ENCODE data around the gene NRXN3. TPM values are rescaled to one million over a fixed set of nuclear protein-coding genes. Genes with fewer than 3 reads are reported as not detected.

Gene NRXN3
- total RNA-seq, 1 experiment from 2014 or later = not detected

DNA sequence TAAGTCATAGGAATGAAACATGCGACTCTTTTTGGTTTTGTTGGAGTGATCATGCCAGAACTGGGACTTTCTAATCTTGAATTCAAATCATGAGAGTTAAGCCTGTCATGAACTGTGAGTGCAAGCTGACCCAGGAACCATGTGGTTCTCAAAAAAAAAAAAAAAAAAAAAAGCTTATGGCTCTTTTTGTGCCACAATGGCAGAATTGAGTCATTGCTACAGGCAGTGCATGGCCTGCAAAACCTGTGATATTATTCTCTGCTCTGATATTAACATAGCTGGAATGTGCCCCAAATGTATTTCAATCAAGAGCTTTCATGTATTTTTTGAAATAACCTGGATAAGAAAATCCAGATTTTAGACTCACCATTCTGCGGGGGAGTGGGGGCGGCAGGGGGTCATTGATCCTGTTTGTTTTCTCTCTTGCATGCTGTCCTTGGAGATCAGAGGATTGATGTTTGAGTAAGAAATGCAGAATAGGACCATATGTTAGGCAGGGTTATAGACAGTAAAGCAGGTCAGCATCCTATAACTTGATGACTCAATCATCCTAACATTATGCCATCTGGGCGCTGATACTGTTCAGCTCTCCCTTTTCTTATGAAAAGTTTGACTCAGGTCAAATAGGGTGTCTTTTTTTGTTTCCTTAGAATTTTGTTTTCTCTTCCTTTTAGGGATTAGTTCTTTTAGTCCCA is 1243.7 kb downstream of the NRXN3 start:
- TF ChIP-seq POLR2AphosphoS5 (IDR thresholded peaks at IDR 0.05; ENCODE audit: low read depth, low read length) = no peak
- TF ChIP-seq, protein P1, sequence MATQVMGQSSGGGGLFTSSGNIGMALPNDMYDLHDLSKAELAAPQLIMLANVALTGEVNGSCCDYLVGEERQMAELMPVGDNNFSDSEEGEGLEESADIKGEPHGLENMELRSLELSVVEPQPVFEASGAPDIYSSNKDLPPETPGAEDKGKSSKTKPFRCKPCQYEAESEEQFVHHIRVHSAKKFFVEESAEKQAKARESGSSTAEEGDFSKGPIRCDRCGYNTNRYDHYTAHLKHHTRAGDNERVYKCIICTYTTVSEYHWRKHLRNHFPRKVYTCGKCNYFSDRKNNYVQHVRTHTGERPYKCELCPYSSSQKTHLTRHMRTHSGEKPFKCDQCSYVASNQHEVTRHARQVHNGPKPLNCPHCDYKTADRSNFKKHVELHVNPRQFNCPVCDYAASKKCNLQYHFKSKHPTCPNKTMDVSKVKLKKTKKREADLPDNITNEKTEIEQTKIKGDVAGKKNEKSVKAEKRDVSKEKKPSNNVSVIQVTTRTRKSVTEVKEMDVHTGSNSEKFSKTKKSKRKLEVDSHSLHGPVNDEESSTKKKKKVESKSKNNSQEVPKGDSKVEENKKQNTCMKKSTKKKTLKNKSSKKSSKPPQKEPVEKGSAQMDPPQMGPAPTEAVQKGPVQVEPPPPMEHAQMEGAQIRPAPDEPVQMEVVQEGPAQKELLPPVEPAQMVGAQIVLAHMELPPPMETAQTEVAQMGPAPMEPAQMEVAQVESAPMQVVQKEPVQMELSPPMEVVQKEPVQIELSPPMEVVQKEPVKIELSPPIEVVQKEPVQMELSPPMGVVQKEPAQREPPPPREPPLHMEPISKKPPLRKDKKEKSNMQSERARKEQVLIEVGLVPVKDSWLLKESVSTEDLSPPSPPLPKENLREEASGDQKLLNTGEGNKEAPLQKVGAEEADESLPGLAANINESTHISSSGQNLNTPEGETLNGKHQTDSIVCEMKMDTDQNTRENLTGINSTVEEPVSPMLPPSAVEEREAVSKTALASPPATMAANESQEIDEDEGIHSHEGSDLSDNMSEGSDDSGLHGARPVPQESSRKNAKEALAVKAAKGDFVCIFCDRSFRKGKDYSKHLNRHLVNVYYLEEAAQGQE (IDR thresholded peaks at IDR 0.05; ENCODE audit: insufficient read depth in 1 of 2, low read depth in 2 of 2, low read length in 1 of 2) = no peak
- TF ChIP-seq TCF7L2 (IDR thresholded peaks at IDR 0.05; ENCODE audit: low read depth, low read length) = no peak
- TF ChIP-seq, protein P2, sequence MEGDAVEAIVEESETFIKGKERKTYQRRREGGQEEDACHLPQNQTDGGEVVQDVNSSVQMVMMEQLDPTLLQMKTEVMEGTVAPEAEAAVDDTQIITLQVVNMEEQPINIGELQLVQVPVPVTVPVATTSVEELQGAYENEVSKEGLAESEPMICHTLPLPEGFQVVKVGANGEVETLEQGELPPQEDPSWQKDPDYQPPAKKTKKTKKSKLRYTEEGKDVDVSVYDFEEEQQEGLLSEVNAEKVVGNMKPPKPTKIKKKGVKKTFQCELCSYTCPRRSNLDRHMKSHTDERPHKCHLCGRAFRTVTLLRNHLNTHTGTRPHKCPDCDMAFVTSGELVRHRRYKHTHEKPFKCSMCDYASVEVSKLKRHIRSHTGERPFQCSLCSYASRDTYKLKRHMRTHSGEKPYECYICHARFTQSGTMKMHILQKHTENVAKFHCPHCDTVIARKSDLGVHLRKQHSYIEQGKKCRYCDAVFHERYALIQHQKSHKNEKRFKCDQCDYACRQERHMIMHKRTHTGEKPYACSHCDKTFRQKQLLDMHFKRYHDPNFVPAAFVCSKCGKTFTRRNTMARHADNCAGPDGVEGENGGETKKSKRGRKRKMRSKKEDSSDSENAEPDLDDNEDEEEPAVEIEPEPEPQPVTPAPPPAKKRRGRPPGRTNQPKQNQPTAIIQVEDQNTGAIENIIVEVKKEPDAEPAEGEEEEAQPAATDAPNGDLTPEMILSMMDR (IDR thresholded peaks at IDR 0.05) = no peak
- no peak for TF ChIP-seq SIN3A (IDR thresholded peaks at IDR 0.05; ENCODE audit: borderline replicate concordance, insufficient read depth, low read depth, low read length)
- ATAC-seq (no peak), DNase-seq (ENCODE audit: low read depth, low spot score) (no peak)
- Histone ChIP-seq H3K9me3 (ENCODE audit: control insufficient read depth, insufficient read depth, low read depth, low read length) (no peaks in the 10 kb centered on the region), H3K4me3 (ENCODE audit: low read depth in 2 of 2, low read length in 2 of 2) (no peak overlapping the region), H3K36me3 (ENCODE audit: control insufficient read depth, insufficient read depth, low read length) (no peaks in the 10 kb centered on the region), H3K27ac (ENCODE audit: low read length) (no peak overlapping the region), H3K4me1 (ENCODE audit: control insufficient read depth, insufficient read depth, low read length) (no peaks in the 10 kb centered on the region), H3K27me3 (ENCODE audit: control insufficient read depth, insufficient read depth, low read length) (no peaks in the 10 kb centered on the region)
- in situ Hi-C loops (cut with HindIII; ENCODE audit: low pct_unique_long_range_greater_than_20kb, low sequenced_read_pairs) = no loop called here
- intact Hi-C loops (cut with micrococcal nuclease; ENCODE audit: unreplicated experiment) = no loop called here
- ChIA-PET CTCF (no interaction called here), POLR2A (no interaction called here)
- BruUV-seq (replicated peaks) = no TSS peak

- intact Hi-C loops (cut with micrococcal nuclease; ENCODE audit: unreplicated experiment) (no loop called here), in situ Hi-C loops (cut with HindIII; ENCODE audit: low pct_unique_long_range_greater_than_20kb, low sequenced_read_pairs) (no loop called here)
- ATAC-seq = no peak
- ChIA-PET CTCF (no interaction called here), POLR2A (no interaction called here)
- Histone ChIP-seq H3K27me3 (ENCODE audit: control insufficient read depth, insufficient read depth, low read length) (no peaks in the 10 kb centered on the region), H3K27ac (ENCODE audit: low read length) (no peak overlapping the region), H3K4me3 (ENCODE audit: low read depth in 2 of 2, low read length in 2 of 2) (no peak overlapping the region), H3K36me3 (ENCODE audit: control insufficient read depth, insufficient read depth, low read length) (no peaks in the 10 kb centered on the region), H3K9me3 (ENCODE audit: control insufficient read depth, insufficient read depth, low read depth, low read length) (no peaks in the 10 kb centered on the region), H3K4me1 (ENCODE audit: control insufficient read depth, insufficient read depth, low read length) (no peaks in the 10 kb centered on the region)
- BruUV-seq (replicated peaks) = no TSS peak
- TF ChIP-seq, protein P1 (IDR thresholded peaks at IDR 0.05; ENCODE audit: insufficient read depth in 1 of 2, low read depth in 2 of 2, low read length in 1 of 2) = no peak
- TF ChIP-seq, protein P2 (IDR thresholded peaks at IDR 0.05) = no peak
- no peak for TF ChIP-seq POLR2AphosphoS5 (IDR thresholded peaks at IDR 0.05; ENCODE audit: low read depth, low read length)
- TF ChIP-seq SIN3A (IDR thresholded peaks at IDR 0.05; ENCODE audit: borderline replicate concordance, insufficient read depth, low read depth, low read length) = no peak
- TF ChIP-seq TCF7L2 (IDR thresholded peaks at IDR 0.05; ENCODE audit: low read depth, low read length) = no peak
- no peak for DNase-seq (ENCODE audit: low read depth, low spot score)
Observed at GRCh38 chr14:79415726-79416125, 1245.6 kb downstream of the NRXN3 start.

Measured in Panc1 (cell line).